Stimulated activated naive B cell treated with anti-CD40 and anti-IgM and Interleukin-4, amounts not matched to agents 10 μg/mL and 1 μg/mL and 100 μg/mL, for 72 hours (primary cell): ENCODE measurements around the gene SHBG.

Source experiments
- ATAC-seq, 2 donors: fragments of 150-1000 bp; cut with Tn5 transposase; replicated peaks; 2 replicates each; pipeline ENCODE4 v1.10.0; 2021; ENCODE audit warnings: moderate library complexity in 1 of 2
- DNase-seq: peaks from one replicate; pipeline ENCODE4 v3.0.0; 2021
- H3K27ac Mint-ChIP-seq: one replicate; pipeline ENCODE4 v1.8.0; 2022; ENCODE audit warnings: mild to moderate bottlenecking, mixed read lengths
- H3K27me3 Mint-ChIP-seq, 2 donors: one replicate each; pipeline ENCODE4 v1.8.0; 2022; ENCODE audit warnings: mixed read lengths in 2 of 2
- H3K36me3 Mint-ChIP-seq, 2 donors: one replicate each; pipeline ENCODE4 v1.8.0; 2022; ENCODE audit warnings: mixed read lengths in 2 of 2, mild to moderate bottlenecking in 1 of 2
- H3K4me1 Mint-ChIP-seq, 2 donors: one replicate each; pipeline ENCODE4 v1.8.0; 2022; ENCODE audit warnings: mixed read lengths in 2 of 2, mild to moderate bottlenecking in 1 of 2
- H3K4me3 Mint-ChIP-seq, 2 donors: one replicate each; pipeline ENCODE4 v1.8.0; 2022; ENCODE audit warnings: mild to moderate bottlenecking in 2 of 2, mixed read lengths in 2 of 2, moderate library complexity in 1 of 2
- H3K9me3 Mint-ChIP-seq, 2 donors: one replicate each; pipeline ENCODE4 v1.8.0; 2022; ENCODE audit warnings: mixed read lengths in 2 of 2, mild to moderate bottlenecking in 1 of 2

The SHBG gene

GRCh38 chr17:7650509-7651096, 20.7 kb downstream of the SHBG start, which contains the start of gene ATP1B2:
Gene ATP1B2 (plus strand): TSS chr17:7650926. CDS start chr17:7651519, 593 bp downstream.
- peaks cover 19 to 25% of the 10 kb centered on the region in 2 donors for H3K4me1 Mint-ChIP-seq
- H3K9me3 Mint-ChIP-seq, result no peaks in the 10 kb centered on the region
- peak; percentile 89 for ATAC-seq
- H3K36me3 Mint-ChIP-seq, result no peaks in the 10 kb centered on the region
- H3K4me3 Mint-ChIP-seq, result peak within 1 kb of the TSS; percentile 81 to 84
- peaks cover 51 to 64% of the 10 kb centered on the region in 2 donors for H3K27me3 Mint-ChIP-seq
- peak; percentile 49 for DNase-seq
- peak within 1 kb of the TSS; percentile 63 for H3K27ac Mint-ChIP-seq

GRCh38 chr17:7651097-7651664, 21.2 kb downstream of the SHBG start:
- peaks cover 18 to 25% of the 10 kb centered on the region in 2 donors for H3K4me1 Mint-ChIP-seq
- no peaks in the 10 kb centered on the region for H3K9me3 Mint-ChIP-seq
- no peak for DNase-seq
- no peak for ATAC-seq
- H3K27ac Mint-ChIP-seq, result peak overlapping the region; percentile 63
- H3K4me3 Mint-ChIP-seq, result peak overlapping the region; percentile 81
- H3K36me3 Mint-ChIP-seq, result no peaks in the 10 kb centered on the region
- peaks cover 48 to 61% of the 10 kb centered on the region in 2 donors for H3K27me3 Mint-ChIP-seq

- H3K4me1 Mint-ChIP-seq, result peaks cover 17 to 25% of the 10 kb centered on the region in 2 donors
- ATAC-seq, result no peak
- no peak for DNase-seq
- peaks cover 45 to 55% of the 10 kb centered on the region in 2 donors for H3K27me3 Mint-ChIP-seq
- H3K9me3 Mint-ChIP-seq, result no peaks in the 10 kb centered on the region
- H3K4me3 Mint-ChIP-seq, result peak overlapping the region; percentile 43 to 44
- H3K27ac Mint-ChIP-seq, result no peak overlapping the region
- H3K36me3 Mint-ChIP-seq, result no peaks in the 10 kb centered on the region
Measured at GRCh38 chr17:7651665-7652387, 21.9 kb downstream of the SHBG start.

- Mint-ChIP-seq H3K4me3 (peak overlapping the region in 1 of 2 donors; percentile 43), H3K4me1 (peaks cover 17 to 31% of the 10 kb centered on the region in 2 donors), H3K9me3 (no peaks in the 10 kb centered on the region), H3K27ac (no peak overlapping the region), H3K27me3 (peaks cover 51 to 56% of the 10 kb centered on the region in 2 donors), H3K36me3 (no peaks in the 10 kb centered on the region)
- ATAC-seq, result no peak
- no peak for DNase-seq
Measured at GRCh38 chr17:7652388-7653356, 22.7 kb downstream of the SHBG start.

GRCh38 chr17:7654832-7655540, 25.1 kb downstream of the SHBG start:
- ATAC-seq (peak in 1 of 2 donors; percentile 3), DNase-seq (no peak)
- no peak overlapping the region for H3K4me3 Mint-ChIP-seq

GRCh38 chr17:7655541-7655840, 25.6 kb downstream of the SHBG start:
- Mint-ChIP-seq H3K27me3 (peaks cover 37 to 39% of the 10 kb centered on the region in 2 donors), H3K36me3 (no peaks in the 10 kb centered on the region), H3K4me1 (peaks cover 10 to 20% of the 10 kb centered on the region in 2 donors), H3K27ac (no peak overlapping the region), H3K9me3 (no peaks in the 10 kb centered on the region), H3K4me3 (no peak overlapping the region)
- DNase-seq, result peak; percentile 20
- peak in 1 of 2 donors; percentile 13 for ATAC-seq

More at GRCh38 chr17:7654832-7655540, 25.1 kb downstream of the SHBG start:
- Mint-ChIP-seq H3K4me1 (peaks cover 14 to 25% of the 10 kb centered on the region in 2 donors), H3K27me3 (peaks cover 42 to 44% of the 10 kb centered on the region in 2 donors), H3K27ac (no peak overlapping the region), H3K9me3 (no peaks in the 10 kb centered on the region), H3K36me3 (no peaks in the 10 kb centered on the region)

GRCh38 chr17:7656958-7657609, 27.1 kb downstream of the SHBG start:
- Mint-ChIP-seq H3K27me3 (peaks cover 24 to 26% of the 10 kb centered on the region in 2 donors), H3K9me3 (no peaks in the 10 kb centered on the region), H3K27ac (peak overlapping the region; percentile 53), H3K4me1 (peaks cover 4 to 11% of the 10 kb centered on the region in 2 donors), H3K4me3 (no peak overlapping the region), H3K36me3 (no peaks in the 10 kb centered on the region)
- ATAC-seq, result no peak
- no peak for DNase-seq

GRCh38 chr17:7667656-7668406, 37.9 kb downstream of the SHBG start:
- H3K4me1 Mint-ChIP-seq, result no peaks in the 10 kb centered on the region

GRCh38 chr17:7668482-7668881, 38.5 kb downstream of the SHBG start:
- Mint-ChIP-seq H3K4me3 (no peak overlapping the region), H3K9me3 (peaks cover 2 to 3% of the 10 kb centered on the region in 2 donors), H3K27ac (no peak overlapping the region), H3K27me3 (no peaks in the 10 kb centered on the region), H3K36me3 (peaks cover 34 to 49% of the 10 kb centered on the region in 2 donors), H3K4me1 (no peaks in the 10 kb centered on the region)
- no peak for DNase-seq
- ATAC-seq, result no peak

More at GRCh38 chr17:7667656-7668406, 37.9 kb downstream of the SHBG start:
- ATAC-seq (no peak), DNase-seq (no peak)
- H3K9me3 Mint-ChIP-seq, result no peaks in the 10 kb centered on the region
- H3K4me3 Mint-ChIP-seq, result no peak overlapping the region
- H3K36me3 Mint-ChIP-seq, result peaks cover 31 to 44% of the 10 kb centered on the region in 2 donors
- H3K27me3 Mint-ChIP-seq, result no peaks in the 10 kb centered on the region
- peak overlapping the region; percentile 77 for H3K27ac Mint-ChIP-seq

- Mint-ChIP-seq H3K27me3 (no peaks in the 10 kb centered on the region), H3K4me3 (no peak overlapping the region), H3K4me1 (no peaks in the 10 kb centered on the region), H3K36me3 (peaks cover 51 to 63% of the 10 kb centered on the region in 2 donors), H3K27ac (no peak overlapping the region), H3K9me3 (peaks cover 9 to 10% of the 10 kb centered on the region in 2 donors)
- DNase-seq (no peak), ATAC-seq (no peak)
Measured at GRCh38 chr17:7673239-7673638, 43.3 kb downstream of the SHBG start.

GRCh38 chr17:7674934-7675333, 45.0 kb downstream of the SHBG start:
- peaks cover 47 to 53% of the 10 kb centered on the region in 2 donors for H3K36me3 Mint-ChIP-seq
- peaks cover 0 to 1% of the 10 kb centered on the region in 2 donors for H3K4me1 Mint-ChIP-seq
- H3K27me3 Mint-ChIP-seq, result no peaks in the 10 kb centered on the region
- no peak overlapping the region for H3K27ac Mint-ChIP-seq
- ATAC-seq, result no peak
- no peak for DNase-seq
- no peak overlapping the region for H3K4me3 Mint-ChIP-seq
- peaks cover 9 to 10% of the 10 kb centered on the region in 2 donors for H3K9me3 Mint-ChIP-seq

GRCh38 chr17:7676533-7676932, 46.6 kb downstream of the SHBG start:
- Mint-ChIP-seq H3K4me1 (peaks cover 0 to 1% of the 10 kb centered on the region in 2 donors), H3K4me3 (no peak overlapping the region), H3K36me3 (peaks cover 41 to 45% of the 10 kb centered on the region in 2 donors), H3K27me3 (no peaks in the 10 kb centered on the region), H3K9me3 (peaks cover 9 to 10% of the 10 kb centered on the region in 2 donors), H3K27ac (no peak overlapping the region)
- DNase-seq (no peak), ATAC-seq (no peak)
